Choroid plexus epithelial cell (primary cell): ENCODE results near the gene RTN4R.
A peak's percentile ranks its signal among the peaks of the same experiment; 100 is the strongest.
"Not testable (repeated sequence)": the region's sequence is repeated elsewhere in the genome, so short reads cannot be mapped to it uniquely, and the experiment has no call there.

Source experiments
- DNase-seq: peaks from one replicate; pipeline ENCODE4 v3.0.0-alpha.2; 2010; ENCODE audit warnings: low read depth
- H3K4me3 ChIP-seq: 2 replicates; pipeline ENCODE4 v1.5.1; 2011; ENCODE audit warnings: low read depth, mild to moderate bottlenecking, control low read depth, low read length, moderate library complexity
- TF ChIP-seq, protein P1 (sequence below): conservative IDR thresholded peaks from 2 replicates; pipeline ENCODE4 v1.5.1; 2011; ENCODE audit warnings: low read depth, mild to moderate bottlenecking, control low read depth, inconsistent platforms, low read length, moderate library complexity

The RTN4R gene

GRCh38 chr22:20291604-20292063, 23.5 kb upstream of the RTN4R start:
- TF ChIP-seq, protein P1, sequence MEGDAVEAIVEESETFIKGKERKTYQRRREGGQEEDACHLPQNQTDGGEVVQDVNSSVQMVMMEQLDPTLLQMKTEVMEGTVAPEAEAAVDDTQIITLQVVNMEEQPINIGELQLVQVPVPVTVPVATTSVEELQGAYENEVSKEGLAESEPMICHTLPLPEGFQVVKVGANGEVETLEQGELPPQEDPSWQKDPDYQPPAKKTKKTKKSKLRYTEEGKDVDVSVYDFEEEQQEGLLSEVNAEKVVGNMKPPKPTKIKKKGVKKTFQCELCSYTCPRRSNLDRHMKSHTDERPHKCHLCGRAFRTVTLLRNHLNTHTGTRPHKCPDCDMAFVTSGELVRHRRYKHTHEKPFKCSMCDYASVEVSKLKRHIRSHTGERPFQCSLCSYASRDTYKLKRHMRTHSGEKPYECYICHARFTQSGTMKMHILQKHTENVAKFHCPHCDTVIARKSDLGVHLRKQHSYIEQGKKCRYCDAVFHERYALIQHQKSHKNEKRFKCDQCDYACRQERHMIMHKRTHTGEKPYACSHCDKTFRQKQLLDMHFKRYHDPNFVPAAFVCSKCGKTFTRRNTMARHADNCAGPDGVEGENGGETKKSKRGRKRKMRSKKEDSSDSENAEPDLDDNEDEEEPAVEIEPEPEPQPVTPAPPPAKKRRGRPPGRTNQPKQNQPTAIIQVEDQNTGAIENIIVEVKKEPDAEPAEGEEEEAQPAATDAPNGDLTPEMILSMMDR, result no peak
- DNase-seq, result no peak
- no peak overlapping the region for H3K4me3 ChIP-seq

DNA sequence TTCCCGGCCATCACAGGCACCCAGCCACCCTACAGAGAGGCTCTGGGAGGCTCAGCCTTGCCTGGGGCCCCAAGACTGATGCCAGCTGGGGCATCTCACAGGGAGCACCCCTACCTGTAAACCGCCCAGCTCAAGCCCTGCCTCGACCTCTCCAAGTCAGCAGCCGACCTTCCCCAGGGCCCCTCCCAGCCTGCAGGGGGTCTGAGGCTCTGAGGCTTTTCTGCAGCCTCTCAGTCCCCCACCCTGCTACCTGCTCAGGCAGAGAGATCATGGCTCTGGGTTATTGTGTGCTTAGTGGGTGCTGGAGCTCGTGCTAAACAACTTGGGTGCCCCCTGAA, 23.1 kb upstream of the RTN4R start:
- TF ChIP-seq, protein P1, result no peak
- no peak for DNase-seq
- no peak overlapping the region for H3K4me3 ChIP-seq

GRCh38 chr22:20290578-20291248, 22.6 kb upstream of the RTN4R start:
- no peak overlapping the region for H3K4me3 ChIP-seq
- TF ChIP-seq, protein P1, result no peak
- no peak for DNase-seq

GRCh38 chr22:20290045-20290392, 21.9 kb upstream of the RTN4R start:
- DNase-seq, result no peak
- TF ChIP-seq, protein P1, result no peak
- no peak overlapping the region for H3K4me3 ChIP-seq

DNA sequence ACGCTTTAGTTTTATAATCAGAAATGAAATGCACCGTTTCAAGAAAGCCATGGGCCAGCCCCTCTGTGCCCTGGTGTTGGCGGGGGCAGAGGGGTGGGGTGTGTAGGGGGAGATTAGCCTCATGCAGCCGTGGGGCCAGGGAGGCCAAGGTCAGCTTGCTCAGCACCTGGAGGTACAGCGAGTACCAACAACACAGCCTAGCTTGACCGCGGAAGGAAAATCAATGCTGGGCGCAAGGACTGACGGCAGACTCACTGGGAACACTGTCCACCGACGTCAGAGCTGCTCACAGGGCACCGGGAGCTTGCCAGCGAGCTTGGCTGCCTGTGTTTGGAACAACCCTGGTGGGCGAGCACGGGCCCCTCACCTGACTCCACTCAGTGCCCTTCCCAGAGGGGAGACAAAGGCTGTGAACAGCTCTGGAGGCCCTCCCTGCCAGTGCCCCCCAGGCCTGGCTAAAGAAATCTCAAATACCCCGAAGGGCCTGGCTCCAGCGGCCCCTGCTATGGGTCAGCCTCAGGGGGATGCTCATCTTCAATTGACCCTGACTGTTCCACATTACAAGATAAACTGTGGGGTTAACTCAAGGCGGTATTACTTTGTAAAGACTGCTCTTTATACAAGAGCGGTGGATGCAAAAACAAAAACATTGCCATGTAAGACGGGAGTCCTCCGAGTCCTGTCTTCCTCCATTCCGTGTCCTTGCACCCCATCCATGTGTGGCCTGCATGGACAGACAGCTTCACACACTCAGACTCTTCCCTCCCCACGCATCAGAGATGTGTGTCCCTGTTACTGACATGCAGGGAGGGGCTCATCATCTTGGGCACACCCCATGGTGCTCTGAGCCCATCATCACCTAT, 21.3 kb upstream of the RTN4R start:
- H3K4me3 ChIP-seq, DNase-seq: not testable (repeated sequence)

GRCh38 chr22:20286784-20287423, 18.8 kb upstream of the RTN4R start:
- not testable (repeated sequence) for DNase-seq, H3K4me3 ChIP-seq

- not testable (repeated sequence) for DNase-seq, H3K4me3 ChIP-seq
Measured at GRCh38 chr22:20286312-20286660, 18.2 kb upstream of the RTN4R start.

GRCh38 chr22:20285473-20286311, 17.6 kb upstream of the RTN4R start:
- DNase-seq, result peak; percentile 43
- H3K4me3 ChIP-seq, result not testable (repeated sequence)
- TF ChIP-seq, protein P1, result peak; percentile 80
